Peyer's patch (tissue), 4 donors: Measurements from ENCODE around the gene MSN.

ENCODE experiments used
- POLR2A ChIP-seq, 2 donors: fragments of 450-650 bp; IDR thresholded peaks; one replicate each; pipeline ENCODE4 v1.5.1; 2017; ENCODE audit warnings: antibody characterized with exemption in 2 of 2, mild to moderate bottlenecking in 2 of 2, moderate library complexity in 2 of 2
- TF ChIP-seq, protein P1 (sequence below), 6 experiments: fragments of 450-650 bp in 4 of 6; fragments of 200-600 bp in 2 of 6; sonication (generic) in 1 of 6; IDR thresholded peaks; one replicate each; pipeline ENCODE4 v1.5.1; 2017 to 2019; ENCODE audit warnings: antibody characterized with exemption in 6 of 6, mild to moderate bottlenecking in 3 of 6, moderate library complexity in 1 of 6

DNA sequence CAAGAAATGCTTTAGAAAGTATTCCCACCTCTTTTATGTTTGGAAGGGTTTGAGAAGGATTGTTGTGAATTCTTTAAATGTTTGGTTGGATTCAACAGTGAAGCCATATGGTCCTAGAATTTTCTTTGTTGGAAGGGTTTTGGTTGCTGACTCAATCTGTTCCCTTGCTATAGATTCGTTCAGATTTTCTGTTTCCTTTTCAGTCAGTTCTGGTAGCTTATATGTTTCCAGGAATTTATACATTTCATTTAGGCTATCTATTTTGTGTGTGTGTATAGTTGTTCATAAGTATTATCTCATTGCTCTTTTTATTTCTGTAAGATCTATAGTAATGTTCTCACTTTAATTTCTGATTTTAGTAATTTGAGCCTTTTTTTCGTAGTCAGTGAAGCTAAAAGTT lies 114.4 kb downstream of the MSN start:
- no peak for TF ChIP-seq POLR2A (IDR thresholded peaks at IDR 0.05)
- TF ChIP-seq, protein P1, sequence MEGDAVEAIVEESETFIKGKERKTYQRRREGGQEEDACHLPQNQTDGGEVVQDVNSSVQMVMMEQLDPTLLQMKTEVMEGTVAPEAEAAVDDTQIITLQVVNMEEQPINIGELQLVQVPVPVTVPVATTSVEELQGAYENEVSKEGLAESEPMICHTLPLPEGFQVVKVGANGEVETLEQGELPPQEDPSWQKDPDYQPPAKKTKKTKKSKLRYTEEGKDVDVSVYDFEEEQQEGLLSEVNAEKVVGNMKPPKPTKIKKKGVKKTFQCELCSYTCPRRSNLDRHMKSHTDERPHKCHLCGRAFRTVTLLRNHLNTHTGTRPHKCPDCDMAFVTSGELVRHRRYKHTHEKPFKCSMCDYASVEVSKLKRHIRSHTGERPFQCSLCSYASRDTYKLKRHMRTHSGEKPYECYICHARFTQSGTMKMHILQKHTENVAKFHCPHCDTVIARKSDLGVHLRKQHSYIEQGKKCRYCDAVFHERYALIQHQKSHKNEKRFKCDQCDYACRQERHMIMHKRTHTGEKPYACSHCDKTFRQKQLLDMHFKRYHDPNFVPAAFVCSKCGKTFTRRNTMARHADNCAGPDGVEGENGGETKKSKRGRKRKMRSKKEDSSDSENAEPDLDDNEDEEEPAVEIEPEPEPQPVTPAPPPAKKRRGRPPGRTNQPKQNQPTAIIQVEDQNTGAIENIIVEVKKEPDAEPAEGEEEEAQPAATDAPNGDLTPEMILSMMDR (IDR thresholded peaks at IDR 0.05), result no peak
